ENCODE data around the gene STARD8.
"Not testable (repeated sequence)": the region's sequence is repeated elsewhere in the genome, so short reads cannot be mapped to it uniquely, and the experiment has no call there.

STARD8 gene

DNA sequence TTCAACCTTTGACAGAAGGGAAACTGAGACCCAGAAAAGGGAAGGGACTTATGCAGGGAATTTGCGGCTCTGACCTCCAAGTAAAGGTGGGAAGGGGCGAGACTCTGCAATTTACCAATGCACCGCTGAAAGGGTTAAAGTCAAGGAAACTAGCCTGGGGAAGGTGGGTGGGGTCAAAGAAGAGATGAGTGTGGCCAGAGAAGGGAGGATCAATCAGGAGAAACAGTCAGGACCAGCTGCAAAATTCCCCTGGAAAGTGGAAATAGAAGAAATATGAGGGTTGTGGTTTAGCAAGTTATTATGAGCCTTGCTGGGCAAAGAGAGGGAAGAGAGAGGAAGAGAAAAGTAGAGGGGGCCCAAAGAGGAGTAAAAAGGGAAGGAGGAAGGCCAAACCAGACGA, 30.5 kb downstream of the STARD8 start:
- Histone ChIP-seq H3K9me3 (ENCODE audit: control insufficient read depth, low read length) (no peaks in the 10 kb centered on the region), H3K36me3 (ENCODE audit: control insufficient read depth, insufficient read depth, low read length, severe bottlenecking) (no peaks in the 10 kb centered on the region), H3K4me3 (ENCODE audit: low read length) (no peak overlapping the region), H3K27me3 (replicated peaks; ENCODE audit: control insufficient read depth, insufficient read depth, low read length) (peaks cover 25% of the 10 kb centered on the region), H3K9ac (ENCODE audit: low read length) (no peak overlapping the region), H3K4me1 (ENCODE audit: control insufficient read depth, insufficient read depth, low read length) (peaks cover 13% of the 10 kb centered on the region)
- no peak for DNase-seq (ENCODE audit: low read depth)

DNA sequence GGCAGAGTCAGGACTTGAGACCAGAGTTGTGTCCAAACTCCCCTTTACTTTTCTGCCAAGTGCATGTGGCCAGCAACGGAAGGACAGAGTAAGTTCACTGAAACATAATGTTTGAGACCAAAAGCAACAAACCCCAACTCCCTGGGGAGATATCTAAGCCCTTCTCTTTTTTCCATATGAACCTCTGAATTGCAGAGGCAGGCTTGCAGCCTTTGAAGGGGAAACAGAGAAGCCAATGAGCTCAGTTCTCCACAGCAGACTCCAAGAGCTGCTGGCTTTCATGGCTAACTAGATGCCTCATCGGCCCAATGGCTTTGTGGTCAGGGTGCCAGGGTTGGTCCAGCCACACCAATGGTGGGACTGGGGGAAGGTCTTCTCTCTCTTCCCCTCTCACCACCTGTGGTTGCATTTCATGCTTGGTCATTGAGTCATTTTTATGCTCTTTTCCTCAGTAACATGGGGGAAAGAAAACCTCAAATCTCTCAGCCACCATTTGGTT, 34.0 kb downstream of the STARD8 start:
- Histone ChIP-seq H3K9ac (ENCODE audit: low read length) (no peak overlapping the region), H3K4me1 (ENCODE audit: control insufficient read depth, insufficient read depth, low read length) (peaks cover 10% of the 10 kb centered on the region)

DNA sequence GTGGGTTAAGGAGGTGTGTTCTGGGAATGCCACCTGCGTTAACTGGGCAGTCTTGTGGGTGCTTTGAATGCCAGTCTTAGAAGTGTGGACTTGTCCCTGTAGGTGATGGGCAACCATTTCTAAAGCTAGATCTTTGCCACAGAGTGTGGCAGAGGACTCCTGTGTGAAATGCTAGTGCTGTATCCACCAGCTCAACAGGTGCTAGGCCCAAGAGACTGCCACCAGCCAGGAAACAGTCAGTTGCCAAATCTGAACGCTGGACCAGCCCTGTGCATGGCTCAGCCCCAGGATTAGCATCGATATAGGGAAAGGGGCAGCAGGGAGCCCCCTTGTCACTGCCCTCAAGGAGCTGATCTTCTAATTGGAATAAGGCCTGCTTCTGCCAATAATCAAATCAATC, 35.3 kb downstream of the STARD8 start:
- H3K9ac ChIP-seq (ENCODE audit: low read length): no peak overlapping the region
- H3K4me3 ChIP-seq (ENCODE audit: low read length): no peak overlapping the region
- DNase-seq (ENCODE audit: low read depth): no peak
- H3K9me3 ChIP-seq (ENCODE audit: control insufficient read depth, low read length): no peaks in the 10 kb centered on the region
- H3K4me1 ChIP-seq (ENCODE audit: control insufficient read depth, insufficient read depth, low read length): peaks cover 10% of the 10 kb centered on the region
- peaks cover 34% of the 10 kb centered on the region for H3K27me3 ChIP-seq (replicated peaks; ENCODE audit: control insufficient read depth, insufficient read depth, low read length)
- no peaks in the 10 kb centered on the region for H3K36me3 ChIP-seq (ENCODE audit: control insufficient read depth, insufficient read depth, low read length, severe bottlenecking)

More for the DNA sequence above, 34.0 kb downstream of the STARD8 start:
- Histone ChIP-seq H3K27me3 (replicated peaks; ENCODE audit: control insufficient read depth, insufficient read depth, low read length) (peaks cover 34% of the 10 kb centered on the region), H3K9me3 (ENCODE audit: control insufficient read depth, low read length) (no peaks in the 10 kb centered on the region), H3K36me3 (ENCODE audit: control insufficient read depth, insufficient read depth, low read length, severe bottlenecking) (no peaks in the 10 kb centered on the region), H3K4me3 (ENCODE audit: low read length) (no peak overlapping the region)
- no peak for DNase-seq (ENCODE audit: low read depth)

DNA sequence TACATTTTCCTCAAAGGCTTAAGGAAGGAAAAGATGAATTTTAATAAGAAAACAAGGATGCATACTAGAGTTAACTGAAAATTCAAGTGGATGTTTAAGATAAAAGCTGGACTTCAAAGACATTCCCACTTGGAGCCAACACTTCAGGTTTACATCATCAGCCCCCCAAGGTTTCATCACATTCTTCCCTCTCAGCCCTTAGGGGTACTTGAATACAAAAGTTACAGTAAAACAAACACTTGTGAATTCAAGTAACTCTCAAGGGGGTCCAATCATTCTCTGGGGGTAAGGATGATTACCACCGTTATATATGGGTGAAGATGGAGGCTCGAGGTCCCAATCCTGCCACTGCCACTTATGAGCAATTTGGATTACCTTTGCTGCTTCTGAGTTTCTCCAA, 36.1 kb downstream of the STARD8 start:
- Histone ChIP-seq H3K4me1 (ENCODE audit: control insufficient read depth, insufficient read depth, low read length) (peaks cover 10% of the 10 kb centered on the region), H3K27me3 (replicated peaks; ENCODE audit: control insufficient read depth, insufficient read depth, low read length) (peaks cover 31% of the 10 kb centered on the region), H3K36me3 (ENCODE audit: control insufficient read depth, insufficient read depth, low read length, severe bottlenecking) (no peaks in the 10 kb centered on the region), H3K9ac (ENCODE audit: low read length) (no peak overlapping the region), H3K9me3 (ENCODE audit: control insufficient read depth, low read length) (no peaks in the 10 kb centered on the region), H3K4me3 (ENCODE audit: low read length) (no peak overlapping the region)
- DNase-seq (ENCODE audit: low read depth): no peak

DNA sequence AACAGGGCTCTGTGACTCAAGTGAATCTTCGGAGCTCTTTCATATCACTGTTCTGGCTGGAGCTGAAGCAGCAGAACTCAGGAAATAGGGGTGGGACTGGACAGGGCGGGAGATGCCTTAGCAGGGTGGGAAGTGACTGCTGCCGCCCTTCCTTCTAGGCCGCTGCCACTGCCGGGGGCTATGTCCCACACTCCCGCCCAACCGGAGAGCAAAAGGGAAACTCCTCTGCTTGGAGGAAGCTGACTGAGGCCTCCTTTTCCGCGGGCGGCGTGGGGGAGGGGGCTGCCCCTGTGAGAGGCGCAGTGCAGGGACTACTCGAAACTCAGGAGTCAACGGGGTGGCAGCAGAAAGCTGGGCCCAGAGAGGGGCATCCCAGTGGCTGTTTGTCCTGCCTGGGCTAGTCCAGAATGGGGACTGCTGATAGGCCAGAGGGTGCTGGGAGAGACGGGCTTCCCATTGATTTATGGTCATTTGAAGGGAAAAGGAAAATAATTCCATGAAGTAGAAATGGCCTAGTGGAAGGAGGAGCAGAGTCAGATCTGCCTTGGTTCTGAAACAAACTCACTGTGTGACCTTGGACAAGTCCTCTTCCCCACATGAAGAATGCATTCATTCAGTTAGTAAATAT, 36.9 kb downstream of the STARD8 start:
- Histone ChIP-seq H3K9me3 (ENCODE audit: control insufficient read depth, low read length) (no peaks in the 10 kb centered on the region), H3K4me1 (ENCODE audit: control insufficient read depth, insufficient read depth, low read length) (peaks cover 10% of the 10 kb centered on the region), H3K36me3 (ENCODE audit: control insufficient read depth, insufficient read depth, low read length, severe bottlenecking) (no peaks in the 10 kb centered on the region), H3K27me3 (replicated peaks; ENCODE audit: control insufficient read depth, insufficient read depth, low read length) (peaks cover 30% of the 10 kb centered on the region), H3K4me3 (ENCODE audit: low read length) (no peak overlapping the region), H3K9ac (ENCODE audit: low read length) (no peak overlapping the region)
- DNase-seq (ENCODE audit: low read depth): no peak

GRCh38 chrX:68684919-68685304, 37.4 kb downstream of the STARD8 start:
- DNase-seq (ENCODE audit: low read depth): no peak
- Histone ChIP-seq H3K27me3 (replicated peaks; ENCODE audit: control insufficient read depth, insufficient read depth, low read length) (peaks cover 25% of the 10 kb centered on the region), H3K36me3 (ENCODE audit: control insufficient read depth, insufficient read depth, low read length, severe bottlenecking) (no peaks in the 10 kb centered on the region), H3K9ac (ENCODE audit: low read length) (no peak overlapping the region), H3K4me1 (ENCODE audit: control insufficient read depth, insufficient read depth, low read length) (peaks cover 10% of the 10 kb centered on the region), H3K9me3 (ENCODE audit: control insufficient read depth, low read length) (no peaks in the 10 kb centered on the region), H3K4me3 (ENCODE audit: low read length) (no peak overlapping the region)

- Histone ChIP-seq H3K9ac (ENCODE audit: low read length) (no peak overlapping the region), H3K27me3 (replicated peaks; ENCODE audit: control insufficient read depth, insufficient read depth, low read length) (peaks cover 20% of the 10 kb centered on the region), H3K36me3 (ENCODE audit: control insufficient read depth, insufficient read depth, low read length, severe bottlenecking) (no peaks in the 10 kb centered on the region), H3K4me3 (ENCODE audit: low read length) (peak overlapping the region; percentile 51), H3K9me3 (ENCODE audit: control insufficient read depth, low read length) (no peaks in the 10 kb centered on the region), H3K4me1 (ENCODE audit: control insufficient read depth, insufficient read depth, low read length) (peaks cover 10% of the 10 kb centered on the region)
- DNase-seq (ENCODE audit: low read depth): no peak
Observed at GRCh38 chrX:68685685-68686084, 38.2 kb downstream of the STARD8 start.

GRCh38 chrX:68686097-68686977, 38.9 kb downstream of the STARD8 start:
- H3K4me1 ChIP-seq (ENCODE audit: control insufficient read depth, insufficient read depth, low read length): peaks cover 5% of the 10 kb centered on the region
- no peak for DNase-seq (ENCODE audit: low read depth)
- H3K27me3 ChIP-seq (replicated peaks; ENCODE audit: control insufficient read depth, insufficient read depth, low read length): peaks cover 19% of the 10 kb centered on the region
- no peak overlapping the region for H3K9ac ChIP-seq (ENCODE audit: low read length)
- no peaks in the 10 kb centered on the region for H3K9me3 ChIP-seq (ENCODE audit: control insufficient read depth, low read length)
- H3K4me3 ChIP-seq (ENCODE audit: low read length): peak overlapping the region; percentile 51
- H3K36me3 ChIP-seq (ENCODE audit: control insufficient read depth, insufficient read depth, low read length, severe bottlenecking): no peaks in the 10 kb centered on the region

DNA sequence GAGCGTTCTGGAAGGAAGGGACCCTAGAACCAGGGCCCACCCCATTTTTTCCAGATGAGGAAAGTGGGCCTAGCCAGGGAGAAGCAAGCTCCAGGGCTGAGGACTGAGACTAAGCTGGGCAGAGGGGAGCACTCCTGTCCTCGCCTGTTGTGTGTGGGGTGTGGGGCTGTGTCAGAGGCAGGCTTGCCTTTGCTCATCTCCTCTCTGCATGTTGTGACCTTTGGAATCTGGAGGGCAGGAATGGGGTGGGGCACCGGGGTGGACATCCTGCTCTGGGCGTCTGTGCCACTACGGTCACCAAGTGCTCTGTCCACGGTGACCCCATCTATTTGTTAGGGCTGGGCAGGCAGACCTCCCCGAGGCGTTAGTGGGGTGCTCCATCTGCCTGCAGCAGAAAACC, 41.5 kb downstream of the STARD8 start:
- H3K27me3 ChIP-seq (replicated peaks; ENCODE audit: control insufficient read depth, insufficient read depth, low read length); H3K9ac ChIP-seq (ENCODE audit: low read length); H3K9me3 ChIP-seq (ENCODE audit: control insufficient read depth, low read length); DNase-seq (ENCODE audit: low read depth); H3K4me3 ChIP-seq (ENCODE audit: low read length); H3K4me1 ChIP-seq (ENCODE audit: control insufficient read depth, insufficient read depth, low read length); H3K36me3 ChIP-seq (ENCODE audit: control insufficient read depth, insufficient read depth, low read length, severe bottlenecking): not testable (repeated sequence)

GRCh38 chrX:68690936-68691501, 43.6 kb downstream of the STARD8 start:
- no peak for DNase-seq (ENCODE audit: low read depth)
- H3K9me3 ChIP-seq (ENCODE audit: control insufficient read depth, low read length): no peaks in the 10 kb centered on the region
- H3K4me1 ChIP-seq (ENCODE audit: control insufficient read depth, insufficient read depth, low read length): peaks cover 5% of the 10 kb centered on the region
- H3K27me3 ChIP-seq (replicated peaks; ENCODE audit: control insufficient read depth, insufficient read depth, low read length): peaks cover 6% of the 10 kb centered on the region
- H3K9ac ChIP-seq (ENCODE audit: low read length): no peak overlapping the region
- H3K4me3 ChIP-seq (ENCODE audit: low read length): no peak overlapping the region
- no peaks in the 10 kb centered on the region for H3K36me3 ChIP-seq (ENCODE audit: control insufficient read depth, insufficient read depth, low read length, severe bottlenecking)

GRCh38 chrX:68691921-68692320, 44.5 kb downstream of the STARD8 start:
- no peak for DNase-seq (ENCODE audit: low read depth)
- H3K36me3 ChIP-seq (ENCODE audit: control insufficient read depth, insufficient read depth, low read length, severe bottlenecking): no peaks in the 10 kb centered on the region
- no peak overlapping the region for H3K9ac ChIP-seq (ENCODE audit: low read length)
- H3K27me3 ChIP-seq (replicated peaks; ENCODE audit: control insufficient read depth, insufficient read depth, low read length): peaks cover 6% of the 10 kb centered on the region
- peaks cover 5% of the 10 kb centered on the region for H3K4me1 ChIP-seq (ENCODE audit: control insufficient read depth, insufficient read depth, low read length)
- no peak overlapping the region for H3K4me3 ChIP-seq (ENCODE audit: low read length)
- no peaks in the 10 kb centered on the region for H3K9me3 ChIP-seq (ENCODE audit: control insufficient read depth, low read length)
